Neuronal stem cell (in vitro differentiated cells): ENCODE data around the gene PTPRO.
A peak's percentile ranks its signal among the peaks of the same experiment; 100 is the strongest.

Source experiments
- DNase-seq: peaks from one replicate; pipeline ENCODE4 v3.0.0-alpha.2; 2013; ENCODE audit warnings: low spot score
- H2AFZ ChIP-seq: one replicate; pipeline ENCODE4 v1.6.1; 2013; ENCODE audit warnings: mild to moderate bottlenecking, low read length, inconsistent platforms
- H2AK5ac ChIP-seq: 2 replicates; pipeline ENCODE4 v1.6.1; 2013; ENCODE audit warnings: low read depth, mild to moderate bottlenecking, inconsistent platforms, low read length, moderate library complexity, mixed read lengths
- H2BK120ac ChIP-seq: 2 replicates; pipeline ENCODE4 v1.6.1; 2013; ENCODE audit warnings: low read depth, mild to moderate bottlenecking, inconsistent platforms, low read length, moderate library complexity, mixed read lengths
- H2BK12ac ChIP-seq: one replicate; pipeline ENCODE4 v1.6.1; 2013; ENCODE audit warnings: low read length, inconsistent platforms
- H2BK15ac ChIP-seq: 2 replicates; pipeline ENCODE4 v1.6.1; 2013; ENCODE audit warnings: mild to moderate bottlenecking, low read length, inconsistent platforms, mixed read lengths
- H2BK5ac ChIP-seq: one replicate; pipeline ENCODE4 v1.6.1; 2013; ENCODE audit warnings: inconsistent platforms, mild to moderate bottlenecking, low read length, moderate library complexity
- H3K14ac ChIP-seq: one replicate; pipeline ENCODE4 v1.6.1; 2013; ENCODE audit warnings: low read length, inconsistent platforms
- H3K18ac ChIP-seq: 2 replicates; pipeline ENCODE4 v1.6.1; 2013; ENCODE audit warnings: low read length, inconsistent platforms
- H3K23ac ChIP-seq: 2 replicates; pipeline ENCODE4 v1.6.1; 2013; ENCODE audit warnings: low read depth, mild to moderate bottlenecking, mixed read lengths, low read length, inconsistent platforms; ENCODE audit not compliant: poor library complexity
- H3K27ac ChIP-seq: replicated peaks from 3 replicates; pipeline ENCODE4 v1.5.1; 2013; ENCODE audit warnings: low read length, inconsistent platforms
- H3K27me3 ChIP-seq, 3 experiments: 2 replicates each; pipeline ENCODE4 v1.6.1; 2013; ENCODE audit warnings: low read length in 3 of 3, mild to moderate bottlenecking in 2 of 3, inconsistent platforms in 1 of 3, low read depth in 1 of 3, mixed read lengths in 1 of 3, moderate library complexity in 1 of 3; ENCODE audit not compliant: control insufficient read depth in 3 of 3, insufficient read depth in 3 of 3
- H3K36me3 ChIP-seq, 2 donors: replicated peaks in 1 of 2; 2 replicates each; pipeline ENCODE4 v1.6.1; 2013; ENCODE audit warnings: low read length in 2 of 2; ENCODE audit not compliant: control insufficient read depth in 2 of 2, insufficient read depth in 2 of 2
- H3K4ac ChIP-seq: 2 replicates; pipeline ENCODE4 v1.6.1; 2013; ENCODE audit warnings: inconsistent platforms, mild to moderate bottlenecking, low read length, moderate library complexity
- H3K4me1 ChIP-seq, 2 donors: 1 replicate in 1 of 2; 2 replicates in 1 of 2; pipeline ENCODE4 v1.6.1; 2013; ENCODE audit warnings: low read length in 2 of 2, low read depth in 1 of 2; ENCODE audit not compliant: control insufficient read depth in 2 of 2, insufficient read depth in 1 of 2
- H3K4me2 ChIP-seq: one replicate; pipeline ENCODE4 v1.6.1; 2013; ENCODE audit warnings: mild to moderate bottlenecking, low read length, inconsistent platforms; ENCODE audit not compliant: insufficient read depth, poor library complexity, severe bottlenecking
- H3K4me3 ChIP-seq, 2 donors: 2 replicates each; pipeline ENCODE4 v1.5.1; 2013; ENCODE audit warnings: low read length in 2 of 2, mild to moderate bottlenecking in 2 of 2, inconsistent platforms in 1 of 2, moderate library complexity in 1 of 2
- H3K79me1 ChIP-seq: one replicate; pipeline ENCODE4 v1.6.1; 2013; ENCODE audit warnings: low read depth, mild to moderate bottlenecking, inconsistent platforms, low read length, moderate library complexity
- H3K9ac ChIP-seq: one replicate; pipeline ENCODE4 v1.6.1; 2013; ENCODE audit warnings: mild to moderate bottlenecking, low read depth, low read length, inconsistent platforms; ENCODE audit not compliant: poor library complexity
- H3K9me3 ChIP-seq, 2 donors: replicated peaks in 1 of 2; 2 replicates each; pipeline versions ENCODE3 to v1.6.1; 2013; ENCODE audit warnings: low read length in 2 of 2, mild to moderate bottlenecking in 2 of 2, inconsistent platforms in 1 of 2, low read depth in 1 of 2, mixed read lengths in 1 of 2, moderate library complexity in 1 of 2; ENCODE audit not compliant: control insufficient read depth in 2 of 2, insufficient read depth in 1 of 2
- H4K8ac ChIP-seq: one replicate; pipeline ENCODE4 v1.6.1; 2013; ENCODE audit warnings: low read depth, mild to moderate bottlenecking, inconsistent platforms, low read length, moderate library complexity
- H4K91ac ChIP-seq: one replicate; pipeline ENCODE4 v1.6.1; 2013; ENCODE audit warnings: low read length, low read depth, mild to moderate bottlenecking, inconsistent platforms; ENCODE audit not compliant: poor library complexity
- WGBS, 2 donors: extraction: QIAGEN DNeasy Blood & Tissue Kit; methylation state at CpG; one replicate each; pipeline ENCODE4 v1.1.7; 2013; ENCODE audit warnings: missing lambda C conversion rate in 2 of 2, mixed read lengths in 1 of 2; ENCODE audit not compliant: insufficient read length in 2 of 2, insufficient replicate concordance in 1 of 2; ENCODE audit errors: extremely low coverage in 2 of 2; 5-methylcytosine and 5-hydroxymethylcytosine counted together

PTPRO gene

GRCh38 chr12:15525441-15525840, 203.1 kb downstream of the PTPRO start:
- H3K9me3 ChIP-seq, result no peaks in the 10 kb centered on the region
- no peak overlapping the region for H2AFZ ChIP-seq
- H2BK12ac ChIP-seq, result no peak overlapping the region
- H3K4me2 ChIP-seq, result no peak overlapping the region
- H3K36me3 ChIP-seq, result no peaks in the 10 kb centered on the region
- no peak overlapping the region for H3K4ac ChIP-seq
- no peaks in the 10 kb centered on the region for H3K4me1 ChIP-seq
- H3K18ac ChIP-seq, result no peak overlapping the region
- no peaks in the 10 kb centered on the region for H3K79me1 ChIP-seq
- H3K23ac ChIP-seq, result no peak overlapping the region
- H2BK5ac ChIP-seq, result no peak overlapping the region
- H2AK5ac ChIP-seq, result no peak overlapping the region
- no peak overlapping the region for H3K27ac ChIP-seq
- no peak overlapping the region for H3K14ac ChIP-seq
- no peak for DNase-seq
- no CpG with 5 or more reads among the region's 2 CpGs for WGBS, 2 donors
- H3K27me3 ChIP-seq, result no peaks in the 10 kb centered on the region
- no peak overlapping the region for H2BK120ac ChIP-seq
- no peak overlapping the region for H4K8ac ChIP-seq
- no peak overlapping the region for H3K9ac ChIP-seq
- no peak overlapping the region for H2BK15ac ChIP-seq
- no peak overlapping the region for H4K91ac ChIP-seq
- H3K4me3 ChIP-seq, result no peak overlapping the region

- Histone ChIP-seq H2BK120ac (no peak overlapping the region), H2AK5ac (no peak overlapping the region), H3K79me1 (no peaks in the 10 kb centered on the region), H3K9ac (no peak overlapping the region), H3K18ac (no peak overlapping the region), H3K4me1 (no peaks in the 10 kb centered on the region), H4K8ac (no peak overlapping the region), H3K14ac (no peak overlapping the region), H2AFZ (no peak overlapping the region), H3K27me3 (no peaks in the 10 kb centered on the region), H3K9me3 (no peaks in the 10 kb centered on the region), H3K23ac (no peak overlapping the region), H2BK15ac (no peak overlapping the region), H3K4me2 (no peak overlapping the region), H3K36me3 (no peaks in the 10 kb centered on the region), H4K91ac (no peak overlapping the region), H2BK5ac (no peak overlapping the region), H3K27ac (no peak overlapping the region), H3K4me3 (no peak overlapping the region), H2BK12ac (no peak overlapping the region), H3K4ac (no peak overlapping the region)
- DNase-seq, result no peak
- WGBS, 2 donors, result no CpG with 5 or more reads among the region's 4 CpGs
These were observed 203.7 kb downstream of the PTPRO start for GRCh38 chr12:15526033-15526432.

GRCh38 chr12:15527201-15528080, 205.1 kb downstream of the PTPRO start:
- Histone ChIP-seq H3K27me3 (no peaks in the 10 kb centered on the region), H4K8ac (no peak overlapping the region), H3K79me1 (no peaks in the 10 kb centered on the region), H2AFZ (peak overlapping the region; percentile 19), H3K9me3 (no peaks in the 10 kb centered on the region), H3K9ac (no peak overlapping the region), H3K4me1 (no peaks in the 10 kb centered on the region), H3K4me3 (no peak overlapping the region), H3K4ac (no peak overlapping the region), H2BK5ac (no peak overlapping the region), H3K36me3 (no peaks in the 10 kb centered on the region), H3K14ac (no peak overlapping the region), H2BK120ac (no peak overlapping the region), H3K4me2 (no peak overlapping the region), H3K27ac (no peak overlapping the region), H4K91ac (no peak overlapping the region), H3K23ac (no peak overlapping the region), H2BK12ac (no peak overlapping the region), H2AK5ac (no peak overlapping the region), H2BK15ac (no peak overlapping the region), H3K18ac (no peak overlapping the region)
- WGBS, 2 donors, result no CpG with 5 or more reads among the region's 8 CpGs
- DNase-seq, result no peak

- no peak for DNase-seq
- Histone ChIP-seq H3K14ac (no peak overlapping the region), H2BK12ac (no peak overlapping the region), H3K4me1 (no peaks in the 10 kb centered on the region), H4K91ac (no peak overlapping the region), H2AK5ac (no peak overlapping the region), H4K8ac (no peak overlapping the region), H2BK120ac (no peak overlapping the region), H3K4ac (no peak overlapping the region), H3K79me1 (no peaks in the 10 kb centered on the region), H3K4me2 (no peak overlapping the region), H3K23ac (no peak overlapping the region), H3K18ac (no peak overlapping the region), H3K27me3 (no peaks in the 10 kb centered on the region), H3K36me3 (no peaks in the 10 kb centered on the region), H3K9me3 (no peaks in the 10 kb centered on the region), H3K27ac (no peak overlapping the region), H3K9ac (no peak overlapping the region), H3K4me3 (no peak overlapping the region), H2AFZ (no peak overlapping the region), H2BK5ac (no peak overlapping the region), H2BK15ac (no peak overlapping the region)
- WGBS, 2 donors, result no CpG with 5 or more reads among the region's 2 CpGs
These were observed 206.4 kb downstream of the PTPRO start for GRCh38 chr12:15528666-15529065.
